ENCODE results near the gene FNDC4. TPM values are rescaled to one million over a fixed set of nuclear protein-coding genes. Genes with fewer than 3 reads are reported as not detected.

The FNDC4 gene
- total RNA-seq, 2 experiments from 2014 or later = not detected

GRCh38 chr2:27461118-27461517 is 33.9 kb downstream of the FNDC4 start:
- H3K27me3 Mint-ChIP-seq = no peaks in the 10 kb centered on the region
- ATAC-seq (no peak), DNase-seq (no peak)
- intact Hi-C loops (cut with micrococcal nuclease) = no loop called here
- ChIA-PET POLR2A (interaction anchor here (1.1 kb wide), 1 partner anchor 193 kb away, joined by 3 read pairs; no protein-coding TSS in a partner anchor), CTCF (no interaction called here)
- no peaks in the 10 kb centered on the region for H3K36me3 Mint-ChIP-seq (ENCODE audit: low read depth)
- H3K4me3 Mint-ChIP-seq = no peak overlapping the region
- H3K9me3 Mint-ChIP-seq = no peaks in the 10 kb centered on the region
- no peak for TF ChIP-seq CTCF (IDR thresholded peaks at IDR 0.05)
- H3K4me1 Mint-ChIP-seq (ENCODE audit: low read depth) = no peaks in the 10 kb centered on the region
- H3K27ac Mint-ChIP-seq = no peak overlapping the region

- no peaks in the 10 kb centered on the region for H3K27me3 Mint-ChIP-seq
- H3K36me3 Mint-ChIP-seq (ENCODE audit: low read depth) = peaks cover 1% of the 10 kb centered on the region
- H3K4me1 Mint-ChIP-seq (ENCODE audit: low read depth) = no peaks in the 10 kb centered on the region
- CTCF ChIA-PET = interaction anchor here (2.9 kb wide), 1 partner anchor 230 kb away, joined by 7 read pairs; no protein-coding TSS in a partner anchor
- no peak overlapping the region for H3K4me3 Mint-ChIP-seq
- ATAC-seq (no peak), DNase-seq (no peak)
- intact Hi-C loops (cut with micrococcal nuclease) = no loop called here
- POLR2A ChIA-PET = interaction anchor here (0.6 kb wide), 1 partner anchor 23 kb away, joined by 3 read pairs; no protein-coding TSS in a partner anchor
- H3K9me3 Mint-ChIP-seq = no peaks in the 10 kb centered on the region
- no peak overlapping the region for H3K27ac Mint-ChIP-seq
- TF ChIP-seq CTCF (IDR thresholded peaks at IDR 0.05) = no peak
Observed at GRCh38 chr2:27453968-27454367, 41.0 kb downstream of the FNDC4 start.

- TF ChIP-seq CTCF (IDR thresholded peaks at IDR 0.05) = no peak
- ChIA-PET CTCF (no interaction called here), POLR2A (no interaction called here)
- intact Hi-C loops (cut with micrococcal nuclease) = no loop called here
- H3K27me3 Mint-ChIP-seq = no peaks in the 10 kb centered on the region
- ATAC-seq (no peak), DNase-seq (no peak)
- no peak overlapping the region for H3K27ac Mint-ChIP-seq
- no peaks in the 10 kb centered on the region for H3K9me3 Mint-ChIP-seq
- peaks cover 5% of the 10 kb centered on the region for H3K36me3 Mint-ChIP-seq (ENCODE audit: low read depth)
- H3K4me1 Mint-ChIP-seq (ENCODE audit: low read depth) = peaks cover under 1% of the 10 kb centered on the region
- no peak overlapping the region for H3K4me3 Mint-ChIP-seq
Observed at GRCh38 chr2:27451095-27451494, 43.9 kb downstream of the FNDC4 start.

GRCh38 chr2:27448381-27448780 is 46.6 kb downstream of the FNDC4 start:
- ChIA-PET CTCF (interaction anchor here (1.3 to 2.0 kb wide), 2 partner anchors 16 to 145 kb away, joined by 4 to 5 read pairs; no protein-coding TSS in a partner anchor), POLR2A (interaction anchor here (1.1 kb wide), 2 partner anchors 38 to 132 kb away, joined by 3 to 4 read pairs; no protein-coding TSS in a partner anchor)

More at GRCh38 chr2:27448381-27448780, 46.6 kb downstream of the FNDC4 start:
- Mint-ChIP-seq H3K36me3 (ENCODE audit: low read depth) (peaks cover 9% of the 10 kb centered on the region), H3K4me3 (no peak overlapping the region), H3K4me1 (ENCODE audit: low read depth) (peaks cover 5% of the 10 kb centered on the region), H3K27ac (no peak overlapping the region), H3K27me3 (no peaks in the 10 kb centered on the region), H3K9me3 (no peaks in the 10 kb centered on the region)
- DNase-seq (no peak), ATAC-seq (no peak)
- intact Hi-C loops (cut with micrococcal nuclease) = no loop called here
- no peak for TF ChIP-seq CTCF (IDR thresholded peaks at IDR 0.05)

Data from activated CD8-positive, alpha-beta T cell treated with anti-CD3 and anti-CD28 coated beads for 36 hours (primary cell).